CD4-positive, alpha-beta T cell treated with Interleukin-4 for 4 hours (primary cell): Measurements from ENCODE around the gene MSTO1.
"Not testable (repeated sequence)": the region's sequence is repeated elsewhere in the genome, so short reads cannot be mapped to it uniquely, and the experiment has no call there.

Experiments
- DNase-seq: peaks from one replicate; pipeline ENCODE4 v3.0.0-alpha.2; 2020

The MSTO1 gene

DNA sequence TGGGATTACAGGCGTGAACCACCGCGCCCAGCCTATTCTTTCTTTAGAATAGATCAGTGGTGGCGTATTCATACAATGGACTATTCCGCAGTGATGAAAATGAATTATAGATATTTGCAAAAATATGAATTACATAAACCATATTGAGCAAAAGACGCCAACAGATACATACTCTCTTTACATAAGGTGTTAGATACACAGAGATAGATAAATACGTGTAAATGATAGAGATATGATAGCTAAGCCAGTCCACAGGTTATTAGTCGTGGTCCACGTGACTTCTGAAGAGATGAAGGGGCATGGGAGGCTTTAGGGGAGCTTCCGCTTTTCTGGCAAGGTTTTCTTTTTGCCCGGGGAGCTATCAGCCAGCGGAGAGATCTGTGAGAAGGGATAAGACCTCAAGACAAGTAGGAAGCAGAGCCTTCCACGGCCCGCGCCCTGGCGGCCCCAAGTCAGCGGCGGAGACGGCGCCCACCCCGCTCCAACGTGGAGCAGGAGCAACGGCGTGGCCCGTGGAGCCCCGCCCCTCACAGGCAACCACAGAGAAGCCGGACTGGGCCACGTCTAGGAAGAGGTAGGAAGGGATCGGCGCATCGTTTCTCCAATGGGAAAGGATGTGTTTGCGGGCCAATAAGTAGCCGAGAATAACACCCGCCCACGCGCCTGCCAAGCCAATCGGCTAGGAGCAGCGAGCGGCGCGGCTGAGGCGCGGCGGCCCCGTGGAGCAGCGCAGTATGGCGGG, at the start of gene MSTO1:
Gene MSTO1 (plus strand): TSS at position 704 of the 742 bp plus-strand sequence. CDS start 31 bp downstream, at position 735.
- peak; percentile 95 for DNase-seq

DNA sequence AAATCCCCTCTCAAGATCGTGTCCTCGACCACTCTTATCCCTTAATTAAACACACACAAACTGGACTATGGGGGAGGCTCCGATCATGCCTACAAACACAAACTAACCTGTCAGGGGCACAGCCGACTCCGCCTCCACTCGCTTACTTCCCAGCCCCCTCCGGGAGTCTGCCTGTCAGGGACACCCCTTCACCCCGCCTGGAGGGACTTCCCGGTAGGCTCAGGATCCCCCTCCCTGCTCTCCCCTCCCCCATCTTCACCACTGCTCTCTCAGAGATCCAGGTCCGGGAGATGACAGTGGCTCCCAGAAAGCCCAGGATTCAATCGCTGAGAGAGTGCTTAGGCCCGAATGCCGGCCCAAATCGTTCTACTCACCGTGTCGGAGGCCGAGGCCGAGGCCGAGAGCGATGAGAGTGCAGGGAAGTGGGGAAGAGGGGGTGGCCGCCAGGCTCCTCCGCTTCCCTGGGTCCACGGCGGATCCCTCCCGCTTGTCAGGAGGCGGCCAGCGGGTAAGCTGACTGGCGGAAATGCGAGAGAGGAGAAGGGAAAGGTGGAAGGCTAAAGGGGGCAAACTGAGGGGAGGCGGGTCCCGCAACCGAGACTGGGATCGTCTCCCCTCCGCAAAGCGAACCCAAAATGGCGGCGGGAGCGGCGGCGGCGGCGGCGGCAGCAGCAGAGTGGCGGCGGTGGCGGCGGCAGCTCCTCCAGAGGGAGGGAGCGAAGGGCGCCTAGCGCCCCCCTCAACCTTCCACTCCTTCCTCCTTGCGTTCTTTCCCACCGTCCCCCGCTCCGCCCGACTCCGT, 48.0 kb upstream of the MSTO1 start:
- DNase-seq, result not testable (repeated sequence)

DNA sequence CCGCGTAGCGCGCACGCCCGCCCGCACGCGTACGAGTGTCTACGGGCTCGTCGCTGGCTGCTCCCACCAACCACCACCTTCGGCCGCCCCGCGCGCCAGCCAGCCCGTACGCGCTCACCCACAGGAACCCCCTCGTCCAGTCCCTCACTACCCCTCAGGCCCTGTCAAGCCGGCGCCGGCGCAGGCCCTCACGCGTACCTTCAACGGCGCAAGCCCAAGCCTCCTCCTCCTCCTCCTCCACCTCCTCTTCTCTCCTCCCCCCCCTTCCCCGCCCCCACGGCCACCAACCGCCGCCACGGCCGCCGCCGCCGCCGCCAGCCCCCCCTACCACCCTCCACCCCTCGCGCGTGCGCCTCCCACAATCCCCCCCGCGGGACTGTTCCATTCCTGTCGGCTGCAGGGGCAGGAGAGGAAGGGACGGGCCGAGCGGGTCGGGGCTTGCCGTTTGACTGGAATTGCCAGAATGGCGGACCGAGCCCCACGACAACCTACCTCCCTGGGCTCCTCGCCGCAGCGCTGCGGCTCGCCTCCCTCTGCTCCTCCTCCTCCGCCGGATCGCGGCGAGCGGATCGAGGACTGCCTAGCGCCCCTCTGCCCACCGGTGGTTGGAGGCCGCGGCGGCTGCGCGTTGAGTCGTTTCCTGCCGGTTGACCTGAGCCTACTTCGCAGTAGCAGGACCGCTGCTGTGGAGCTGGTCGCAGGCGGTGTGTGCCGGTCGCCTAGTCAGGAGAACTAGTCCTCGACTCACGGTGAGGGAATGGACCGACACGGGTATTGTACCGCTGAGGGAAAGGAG, 47.2 kb upstream of the MSTO1 start, which contains the start of gene ASH1L:
Gene ASH1L (minus strand): TSS at position 223 of the 796 bp plus-strand sequence. CDS start 41,284 bp downstream, outside the sequence.
- DNase-seq, result peak; percentile 93

DNA sequence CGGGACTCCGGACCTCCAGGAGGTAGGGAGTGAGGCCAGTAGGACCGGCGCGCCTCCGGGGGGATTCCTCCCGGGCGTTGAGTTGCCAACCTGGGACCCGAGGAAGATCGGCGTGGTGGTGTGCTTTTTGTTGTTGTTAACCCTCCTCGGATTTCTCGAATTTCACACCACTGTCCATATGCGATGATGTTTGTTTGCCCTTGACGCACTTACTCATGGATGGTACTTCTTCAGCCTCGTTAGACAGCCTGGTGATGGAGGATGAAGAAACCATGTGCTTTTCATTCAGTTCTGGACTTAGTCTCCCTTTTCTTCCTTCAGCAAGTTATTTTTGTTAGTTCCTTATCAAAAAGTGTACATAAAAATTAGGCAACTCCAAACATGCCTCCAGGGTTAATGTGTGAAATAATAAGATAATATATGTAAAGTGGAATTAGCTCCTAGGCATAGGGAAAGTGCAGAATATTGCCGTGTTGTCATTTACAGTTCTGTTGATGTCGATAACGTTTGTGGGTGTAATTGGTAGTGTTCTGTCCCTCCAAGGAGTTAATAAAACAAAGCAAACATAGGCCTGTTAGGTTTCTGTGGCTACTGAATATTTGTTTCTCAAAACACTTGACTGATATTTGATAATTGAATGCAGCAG, 46.5 kb upstream of the MSTO1 start:
- DNase-seq, result peak; percentile 10

DNA sequence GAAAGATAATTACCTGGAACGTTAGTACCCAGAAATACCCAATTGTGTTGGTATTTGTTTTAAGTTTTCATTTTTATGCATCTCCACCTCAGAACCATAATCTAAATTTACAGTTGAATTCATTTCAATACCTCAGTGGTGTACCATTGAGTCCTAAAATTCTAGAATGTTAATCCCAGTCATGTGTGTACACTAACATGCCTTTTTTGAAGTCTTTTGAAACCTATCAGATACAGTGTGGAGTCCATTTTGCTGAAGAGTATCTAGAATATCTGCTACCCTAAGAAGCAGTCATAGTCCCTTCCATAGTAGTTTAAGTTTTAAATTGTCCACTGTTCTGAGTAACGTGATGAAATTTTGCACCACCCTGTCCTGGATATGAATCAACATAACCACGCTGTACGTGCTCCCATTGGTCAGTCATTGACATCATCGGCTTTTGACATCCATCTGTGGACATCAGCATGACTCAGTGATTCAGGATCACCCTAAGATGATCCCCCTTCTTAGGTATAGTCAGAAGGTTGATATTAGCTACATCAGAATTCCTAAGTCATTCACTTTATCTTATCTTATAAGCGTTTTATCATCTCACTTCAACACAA, 39.9 kb upstream of the MSTO1 start:
- no peak for DNase-seq

DNA sequence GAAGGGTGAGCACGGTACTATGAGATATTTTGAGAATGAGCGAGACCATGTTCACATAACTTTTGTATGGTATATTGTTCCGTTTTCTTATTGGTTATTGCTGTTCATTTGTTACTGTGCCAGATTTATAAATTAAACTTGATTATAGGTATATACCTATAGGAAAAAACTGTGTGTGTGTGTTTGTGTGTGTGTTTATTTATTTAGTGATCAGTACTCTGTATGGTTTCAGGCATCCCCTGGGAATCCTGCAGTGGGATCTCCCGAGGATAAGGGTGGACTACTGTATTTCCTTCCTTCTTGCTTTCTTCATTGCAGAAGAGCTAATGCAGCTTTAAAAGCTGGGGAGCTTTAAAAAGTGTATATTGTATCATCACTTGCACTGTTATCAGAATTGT, 39.4 kb upstream of the MSTO1 start:
- DNase-seq, result no peak

DNA sequence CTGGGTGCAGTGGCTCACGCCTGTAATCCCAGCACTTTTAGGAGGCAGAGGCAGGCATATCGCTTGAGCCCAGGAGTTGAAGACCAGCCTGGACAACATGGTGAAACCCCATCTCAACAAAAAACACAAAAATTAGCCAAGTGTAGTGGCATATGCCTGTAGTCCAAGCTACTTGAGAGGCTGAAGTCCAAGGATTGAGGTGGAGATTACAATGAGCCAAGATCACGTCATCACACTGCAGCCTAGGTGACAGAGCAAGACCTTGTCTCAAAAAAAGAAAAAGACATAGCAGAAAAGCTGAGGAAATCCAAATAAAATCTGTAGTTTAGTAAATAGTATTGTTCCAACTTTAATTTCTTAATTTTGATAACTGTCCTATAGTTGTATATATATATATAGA, 35.9 kb upstream of the MSTO1 start:
- DNase-seq, result no peak

DNA sequence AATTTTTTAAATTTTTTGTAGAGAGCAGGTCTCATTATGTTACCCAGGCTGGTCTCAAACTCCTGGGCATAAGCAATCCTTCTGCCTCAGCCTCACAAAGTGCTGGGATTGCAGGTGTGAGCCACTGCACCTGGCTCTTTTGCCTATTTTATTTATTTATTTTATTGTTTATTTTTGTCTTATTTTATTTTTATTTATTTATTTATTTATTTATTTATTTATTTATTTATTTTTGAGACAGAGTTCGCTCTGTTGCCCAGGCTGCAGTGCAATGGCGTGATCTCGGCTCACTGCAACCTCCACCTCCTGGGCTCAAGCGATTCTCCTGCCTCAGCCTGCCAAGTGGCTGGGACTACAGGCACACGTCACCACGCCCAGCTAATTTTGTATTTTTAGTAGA, 34.4 kb upstream of the MSTO1 start:
- not testable (repeated sequence) for DNase-seq

DNA sequence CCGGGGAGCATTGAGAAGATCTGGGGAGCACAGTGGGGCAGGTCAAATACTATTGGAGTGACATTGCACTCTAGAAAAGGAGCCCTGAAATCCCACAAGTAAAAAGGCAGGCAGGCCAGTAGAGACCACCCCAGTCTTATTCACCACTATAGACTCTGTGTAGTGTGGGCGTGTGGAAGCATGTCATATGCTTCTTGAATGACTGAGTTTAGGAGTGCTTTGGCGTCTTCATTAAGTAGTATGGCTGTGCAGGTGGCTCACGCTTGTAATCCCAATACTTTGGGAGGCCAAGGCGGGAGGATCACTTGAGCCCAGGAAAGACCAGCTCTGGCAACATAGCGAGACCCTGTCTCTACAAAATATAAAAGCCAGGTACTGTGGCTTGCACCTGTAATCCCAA, 26.2 kb upstream of the MSTO1 start:
- not testable (repeated sequence) for DNase-seq

DNA sequence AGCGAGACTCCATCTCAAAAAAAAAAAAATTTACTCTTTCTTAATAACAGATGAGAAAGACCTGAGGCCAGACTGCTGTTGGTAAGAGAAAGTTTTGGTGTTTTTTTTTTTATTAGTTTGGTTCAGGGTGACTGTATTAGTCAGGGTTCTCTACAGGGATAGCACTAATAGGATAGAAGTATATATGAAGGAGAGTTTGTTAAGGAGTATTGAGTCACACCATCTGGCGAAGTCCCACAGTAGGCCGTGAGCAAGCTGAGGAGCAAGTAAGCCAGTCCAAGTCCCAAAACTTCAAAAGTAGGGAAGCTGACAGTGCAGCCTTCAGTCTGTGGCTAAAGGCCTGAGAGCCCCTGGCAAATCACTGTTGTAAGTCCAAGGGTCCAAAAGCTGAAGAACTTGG, 20.7 kb upstream of the MSTO1 start:
- DNase-seq, result not testable (repeated sequence)

DNA sequence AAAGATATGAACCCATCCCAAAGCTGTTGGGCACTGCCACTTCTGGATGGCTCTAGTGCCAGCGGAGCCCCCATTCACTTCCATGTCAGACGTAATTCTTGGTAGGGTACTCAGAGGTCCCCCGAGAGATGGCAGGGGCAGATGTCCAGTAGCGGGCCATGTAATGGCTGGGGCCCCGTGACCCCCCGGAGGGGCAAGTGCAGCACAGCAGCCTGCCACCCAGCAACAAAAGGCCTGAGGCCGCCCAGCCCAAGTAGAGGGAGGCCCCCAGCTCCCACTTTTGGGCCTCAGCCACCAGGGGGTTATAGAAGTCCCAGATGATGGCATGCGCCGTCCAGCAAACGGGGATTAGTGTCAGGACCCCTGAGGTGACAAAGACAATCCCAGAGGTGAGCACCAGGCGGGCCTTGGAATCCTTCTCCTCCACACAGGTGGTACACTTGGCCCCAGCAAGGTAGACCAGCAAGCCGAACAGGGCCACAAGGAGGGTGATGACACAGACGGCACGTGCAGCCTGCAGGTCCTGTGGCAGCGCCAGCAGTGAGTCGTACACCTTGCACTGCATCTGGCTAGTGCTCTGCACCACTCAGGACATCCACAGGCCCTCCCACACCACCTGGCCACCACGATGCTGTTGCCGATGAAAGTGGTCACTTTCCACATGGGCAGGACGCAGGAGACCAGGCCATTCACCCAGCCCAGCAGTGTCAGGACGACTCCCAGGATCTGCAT, 19.3 kb upstream of the MSTO1 start:
- DNase-seq, result not testable (repeated sequence)

DNA sequence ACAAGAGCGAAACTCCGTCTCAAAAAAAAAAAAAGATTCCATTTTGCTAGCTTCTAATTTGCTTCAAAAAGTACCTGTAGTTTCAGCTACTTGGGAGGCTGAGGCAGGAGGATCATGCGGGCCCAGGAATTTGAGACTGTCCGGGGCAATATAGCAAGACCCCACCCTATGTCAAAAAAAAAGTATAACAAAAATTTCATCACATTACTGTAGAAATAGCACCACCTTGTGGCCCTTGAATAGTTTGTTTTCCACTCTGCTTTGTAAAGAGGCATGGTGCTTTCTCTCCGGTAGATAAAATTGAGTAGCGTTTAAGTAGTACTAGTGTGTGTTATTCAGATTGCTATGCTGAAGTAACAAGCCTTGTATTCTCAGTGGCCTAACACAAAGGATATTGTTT, 18.2 kb upstream of the MSTO1 start:
- peak; percentile 71 for DNase-seq

DNA sequence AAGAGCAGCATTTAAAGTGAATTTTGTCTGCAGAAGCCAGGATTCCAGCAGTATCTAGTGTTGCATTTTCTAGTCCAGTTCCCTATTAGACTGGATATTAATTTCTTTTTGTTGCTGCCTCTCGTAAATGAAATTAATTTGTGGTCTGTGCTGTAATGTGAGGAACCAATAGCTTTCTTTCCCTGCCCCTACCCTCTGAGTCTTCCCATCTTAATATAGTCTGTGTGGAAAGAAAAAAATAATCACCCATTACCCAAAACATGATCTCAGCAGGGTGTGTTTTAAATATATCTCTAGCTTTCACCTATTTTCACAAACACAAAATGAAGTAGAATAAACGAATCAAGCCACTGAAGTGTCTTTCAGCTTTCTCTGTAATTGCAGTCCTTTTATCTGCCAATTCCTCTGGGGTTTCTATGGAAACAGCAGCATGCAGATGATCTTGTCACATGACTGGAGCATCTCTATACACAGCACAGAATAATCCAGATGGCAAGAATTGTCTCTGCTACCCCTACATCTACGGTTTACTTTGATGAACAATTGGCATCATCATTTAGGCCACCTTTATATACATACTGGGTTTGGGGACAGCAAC, 14.0 kb upstream of the MSTO1 start:
- DNase-seq, result not testable (repeated sequence)

DNA sequence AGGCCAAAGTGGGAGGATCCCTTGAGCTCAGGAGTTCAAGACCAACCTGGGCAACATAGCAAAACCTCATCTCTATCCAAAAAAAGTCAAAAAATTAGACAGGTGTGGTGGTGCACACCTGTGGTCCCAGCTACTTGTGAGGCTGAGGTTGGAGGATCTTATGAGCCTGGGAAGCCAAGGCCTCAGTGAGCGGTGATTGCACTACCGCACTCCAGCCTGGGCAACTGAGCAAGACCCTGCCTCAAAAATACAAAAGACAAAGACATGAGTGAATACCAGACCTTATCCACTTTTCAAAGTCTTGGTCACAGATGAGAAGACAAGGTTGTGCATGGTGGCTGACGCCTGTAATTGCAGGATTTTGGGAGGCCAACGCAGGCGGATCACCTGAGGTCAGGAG, 13.2 kb upstream of the MSTO1 start:
- DNase-seq, result no peak

DNA sequence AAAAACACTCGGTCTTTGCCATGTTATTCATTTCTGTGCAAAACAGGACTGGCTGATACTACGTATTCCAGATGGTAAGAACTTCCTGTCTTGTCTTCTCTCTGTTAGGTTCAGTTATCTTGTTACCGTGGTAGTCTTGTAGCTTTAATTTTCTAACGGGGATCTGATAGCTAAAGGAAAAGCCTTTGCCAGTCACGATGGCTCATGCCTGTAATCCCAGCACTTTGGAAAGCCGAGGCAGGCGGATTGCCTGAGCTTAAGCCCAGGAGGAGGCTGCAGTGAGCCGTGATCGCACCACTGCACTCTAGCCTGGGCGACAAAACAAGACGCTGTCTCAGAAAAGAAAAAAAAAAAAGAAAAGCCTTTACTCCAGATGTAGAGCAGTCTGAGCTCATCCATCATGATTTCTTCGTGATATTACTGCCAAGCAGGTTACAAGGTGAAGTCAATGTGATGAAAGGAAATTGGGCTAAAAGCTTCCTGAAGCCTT, 11.1 kb upstream of the MSTO1 start:
- DNase-seq, result no peak

DNA sequence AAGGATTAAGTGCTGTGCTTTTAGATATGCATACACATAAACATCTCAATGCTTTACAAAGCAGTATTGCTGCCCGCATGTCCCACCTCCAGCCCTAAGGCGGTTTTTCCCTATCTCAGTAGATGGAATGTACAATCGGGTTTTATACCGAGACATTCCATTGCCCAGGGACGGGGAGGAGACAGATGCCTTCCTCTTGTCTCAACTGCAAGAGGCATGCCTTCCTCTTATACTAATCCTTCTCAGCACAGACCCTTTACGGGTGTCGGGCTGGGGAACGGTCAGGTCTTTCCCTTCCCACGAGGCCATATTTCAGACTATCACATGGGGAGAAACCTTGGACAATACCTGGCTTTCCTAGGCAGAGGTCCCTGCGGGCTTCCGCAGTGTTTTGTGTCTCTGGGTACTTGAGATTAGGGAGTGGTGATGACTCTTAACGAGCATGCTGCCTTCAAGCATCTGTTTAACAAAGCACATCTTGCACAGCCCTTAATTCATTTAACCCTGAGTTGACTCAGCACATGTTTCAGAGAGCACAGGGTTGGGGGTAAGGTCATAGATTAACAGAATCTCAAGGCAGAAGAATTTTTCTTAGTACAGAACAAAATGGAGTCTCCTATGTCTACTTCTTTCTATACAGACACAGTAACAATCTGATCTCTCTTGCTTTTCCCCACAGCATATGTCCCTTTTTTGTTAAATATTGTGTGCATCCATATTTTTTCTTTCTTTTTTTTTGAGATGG, 10.0 kb upstream of the MSTO1 start:
- DNase-seq, result not testable (repeated sequence)

DNA sequence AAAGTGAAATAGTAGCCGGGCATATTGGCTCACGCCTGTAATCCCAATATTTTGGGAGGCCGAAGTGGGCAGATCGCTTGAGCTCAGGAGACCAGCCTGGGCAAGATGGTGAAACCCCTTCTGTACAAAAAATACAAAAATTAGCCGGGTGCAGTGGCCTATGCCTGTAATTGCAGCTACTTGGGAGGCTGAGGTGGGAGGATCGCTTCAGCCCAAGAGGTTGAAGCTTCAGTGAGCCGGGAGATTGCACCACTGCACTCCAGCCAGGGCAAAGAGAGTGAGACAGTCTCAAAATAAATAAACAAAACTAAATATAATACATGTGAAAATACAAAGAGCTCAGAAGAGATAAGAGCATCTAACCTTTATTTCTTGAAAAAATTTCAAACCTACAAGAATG, 2.3 kb upstream of the MSTO1 start:
- no peak for DNase-seq

DNA sequence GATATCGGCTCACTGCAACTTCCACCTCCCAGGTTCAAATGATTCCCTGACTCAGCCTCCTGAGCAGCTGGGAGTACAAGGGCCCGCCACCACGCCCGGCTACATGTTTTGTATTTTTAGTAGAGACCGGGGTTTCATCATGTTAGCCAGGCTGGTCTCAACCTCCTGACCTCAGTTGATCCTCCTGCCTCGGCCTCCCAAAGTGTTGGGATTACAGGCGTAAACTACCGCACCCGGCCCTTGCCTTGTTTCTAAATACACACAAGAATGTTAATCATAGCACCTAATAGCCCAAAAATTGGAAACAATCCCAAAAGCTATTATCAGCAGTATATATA, 1.2 kb upstream of the MSTO1 start:
- no peak for DNase-seq

DNA sequence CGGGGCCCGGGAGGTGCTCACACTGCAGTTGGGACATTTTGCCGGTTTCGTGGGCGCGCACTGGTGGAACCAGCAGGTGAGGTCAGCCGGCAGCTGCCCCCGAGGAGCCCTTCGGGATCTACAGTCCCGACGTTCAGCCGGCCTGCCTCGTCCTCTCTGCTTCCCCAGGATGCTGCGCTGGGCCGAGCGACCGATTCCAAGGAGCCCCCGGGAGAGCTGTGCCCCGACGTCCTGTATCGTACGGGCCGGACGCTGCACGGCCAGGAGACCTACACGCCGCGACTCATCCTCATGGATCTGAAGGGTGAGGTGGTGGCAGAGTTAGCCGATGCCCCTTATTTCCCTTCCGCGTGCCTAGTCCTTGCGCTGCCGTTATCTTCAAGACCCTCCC, 234 bp downstream of the MSTO1 start:
- DNase-seq, result not testable (repeated sequence)

DNA sequence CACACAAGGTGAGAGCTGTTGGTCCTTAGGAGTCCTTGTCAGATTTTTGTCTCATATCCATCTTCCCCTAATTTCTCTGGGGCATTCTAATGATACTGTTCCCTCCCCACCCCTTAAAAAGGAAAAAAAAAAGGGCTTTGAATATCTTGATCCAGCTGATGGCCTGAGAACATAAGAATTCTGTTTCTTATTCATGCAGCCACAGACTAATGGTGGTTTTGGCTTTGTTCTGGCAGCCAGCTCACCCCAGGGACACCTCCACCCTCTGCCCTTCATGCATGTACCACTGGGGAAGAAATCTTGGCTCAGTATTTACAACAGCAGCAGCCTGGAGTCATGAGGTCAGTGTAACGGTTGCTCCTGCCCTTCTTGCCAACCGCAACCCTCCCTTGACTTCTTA, 3.2 kb downstream of the MSTO1 start:
- DNase-seq, result not testable (repeated sequence)
